ENCODE data around the gene ZNF892.
"Not testable (repeated sequence)": the region's sequence is repeated elsewhere in the genome, so short reads cannot be mapped to it uniquely, and the experiment has no call there.

Gene ZNF892

GRCh38 chr2:95225658-95226057 is 18.3 kb downstream of the ZNF892 start:
- DNase-seq (ENCODE audit: low read depth), result no peak

DNA sequence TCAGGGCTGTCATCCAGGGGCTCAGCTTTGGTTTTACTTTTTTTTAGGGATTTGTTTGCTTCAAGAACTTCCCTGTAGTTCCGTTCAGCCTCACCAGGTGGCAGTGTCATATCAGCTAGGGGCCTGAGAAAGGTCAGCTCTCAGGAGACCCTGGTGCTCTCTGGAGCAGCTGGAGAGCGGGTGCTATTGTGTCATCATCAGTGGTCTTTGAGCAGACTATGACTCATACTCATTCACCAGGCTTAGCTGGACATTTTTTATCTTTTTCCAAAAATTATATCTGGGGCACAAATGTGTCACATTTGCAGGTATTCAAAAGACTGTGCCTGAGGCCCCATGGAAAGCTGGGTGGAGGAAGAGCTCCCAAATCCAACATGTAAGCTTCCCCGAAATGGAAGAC is 24.4 kb downstream of the ZNF892 start:
- peak; percentile 58 for DNase-seq (ENCODE audit: low read depth)

DNA sequence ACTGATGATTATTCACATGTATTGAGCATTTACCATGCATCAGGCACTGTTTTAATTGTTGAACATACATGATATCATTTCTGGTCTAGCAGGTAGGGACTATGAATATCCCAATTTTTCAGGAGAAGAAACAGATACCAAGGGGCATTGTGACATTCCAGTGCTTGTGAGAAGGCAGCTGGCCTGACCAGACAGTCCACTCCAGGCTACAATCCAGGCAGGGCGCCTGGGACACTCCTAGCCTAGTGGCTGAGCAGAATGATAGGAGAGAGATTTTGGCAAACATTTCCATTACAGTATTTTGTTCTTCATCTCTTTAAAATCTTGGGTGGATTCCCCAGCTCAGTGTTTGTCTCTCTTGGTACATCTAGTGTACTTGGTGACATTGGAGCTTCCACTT is 24.9 kb downstream of the ZNF892 start:
- DNase-seq (ENCODE audit: low read depth), result no peak

DNA sequence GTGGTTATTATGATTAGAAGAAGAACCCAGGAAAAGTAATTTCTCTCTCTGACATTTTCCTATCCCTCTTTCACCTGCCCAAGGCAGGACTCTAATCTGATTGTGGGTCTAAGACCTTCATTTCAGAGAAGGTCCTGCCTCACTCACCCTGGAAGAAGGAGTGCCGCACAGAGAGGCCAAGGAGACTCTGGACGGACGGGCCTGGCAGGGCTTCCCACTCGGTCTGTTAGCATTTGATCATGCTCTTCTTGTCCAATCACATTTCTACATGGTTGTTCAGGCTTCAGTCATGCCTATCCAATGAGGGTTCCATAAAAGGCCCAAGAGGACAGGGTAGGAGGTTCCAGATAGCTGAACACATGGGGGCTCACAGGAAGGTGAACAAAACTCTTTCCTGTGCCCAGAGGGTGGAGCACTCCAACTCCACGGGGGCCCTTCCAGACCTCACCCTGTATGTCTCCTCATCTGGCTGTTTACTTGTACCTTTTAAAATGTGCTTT is 27.0 kb downstream of the ZNF892 start:
- no peak for DNase-seq (ENCODE audit: low read depth)

DNA sequence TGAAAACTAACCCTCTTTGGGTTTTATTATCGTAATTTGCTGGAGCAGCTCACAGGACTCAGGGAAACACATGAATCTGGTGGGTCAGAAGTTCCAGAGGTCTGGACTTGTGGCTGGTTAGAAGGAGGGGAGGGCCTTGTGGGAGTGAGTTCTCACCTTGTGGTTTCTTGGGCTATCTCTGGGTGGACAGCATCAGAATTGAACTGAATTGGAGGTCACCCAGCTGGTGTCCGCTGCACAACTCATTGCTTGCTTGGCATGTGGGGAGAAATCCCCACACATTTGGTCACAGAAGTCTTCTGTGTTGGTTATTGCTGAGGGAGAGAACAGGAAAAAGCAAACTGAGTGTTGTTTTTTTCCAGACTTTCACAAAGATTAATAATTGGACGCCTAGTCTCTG is 27.5 kb downstream of the ZNF892 start:
- no peak for DNase-seq (ENCODE audit: low read depth)

DNA sequence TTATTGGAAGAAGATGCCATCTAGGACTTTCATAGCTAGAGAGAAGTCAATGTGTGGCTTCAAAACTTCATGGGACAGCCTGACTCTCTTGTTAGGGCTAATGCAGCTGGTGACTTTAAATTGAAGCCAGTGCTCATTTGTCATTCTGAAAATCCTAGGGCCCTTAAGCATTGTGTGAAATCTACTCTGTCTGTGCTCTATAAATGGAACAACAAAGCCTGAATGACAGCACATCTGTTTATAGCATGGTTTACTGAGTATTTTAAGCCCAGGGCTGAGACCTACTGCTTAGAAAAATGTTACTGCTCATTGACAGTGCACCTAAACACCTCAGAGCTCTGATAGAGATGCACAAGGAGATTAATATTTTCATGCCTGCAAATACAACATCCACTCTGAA is 30.8 kb downstream of the ZNF892 start:
- no peak for DNase-seq (ENCODE audit: low read depth)

GRCh38 chr2:95240091-95240490 is 32.8 kb downstream of the ZNF892 start:
- no peak for DNase-seq (ENCODE audit: low read depth)

DNA sequence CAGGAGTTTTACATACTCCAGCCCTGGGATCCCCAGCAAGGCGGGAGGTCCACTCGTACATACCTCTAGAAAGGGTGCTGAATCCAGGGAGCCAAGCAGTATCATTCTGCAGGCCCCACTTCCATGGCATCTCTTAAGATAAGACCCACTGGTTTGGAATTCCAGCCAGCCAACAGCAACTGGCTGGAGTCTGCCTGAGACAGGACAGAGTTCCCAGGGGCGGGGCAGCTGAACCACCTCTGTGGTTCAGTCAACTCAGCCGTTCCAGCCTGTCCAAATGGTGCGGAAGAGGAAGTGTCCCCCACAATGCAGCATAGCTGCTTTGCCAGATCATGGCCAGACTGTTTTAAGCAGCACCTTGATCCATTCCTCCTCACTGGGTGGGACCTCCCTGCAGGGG is 33.2 kb downstream of the ZNF892 start:
- DNase-seq (ENCODE audit: low read depth), result no peak

- not testable (repeated sequence) for DNase-seq (ENCODE audit: low read depth)
These were observed 34.8 kb downstream of the ZNF892 start for GRCh38 chr2:95242084-95242483.

All from GM04504 (cell line).